GM19328 (cell line): ENCODE measurements around the gene PADI2.

Experiments
- ATAC-seq: cut with Tn5 transposase; IDR thresholded peaks from one replicate; pipeline ENCODE4 v1.9.1; 2021; ENCODE audit warnings: mild to moderate bottlenecking, moderate library complexity; ENCODE audit not compliant: unreplicated experiment

PADI2 gene

GRCh38 chr1:17059391-17060305 lies 59.6 kb downstream of the PADI2 start:
- ATAC-seq, result no peak

- ATAC-seq, result no peak
Observed at GRCh38 chr1:17056551-17056950, 62.7 kb downstream of the PADI2 start.

- ATAC-seq, result no peak
Observed at GRCh38 chr1:17055801-17056200, 63.5 kb downstream of the PADI2 start.

- ATAC-seq, result peak; percentile 97
Observed at GRCh38 chr1:17053685-17054410, 65.4 kb downstream of the PADI2 start, which contains the start of gene SDHB. Gene SDHB, minus strand, starts transcription at chr1:17054032. Its CDS starts 13 bp downstream, at chr1:17054019.

DNA sequence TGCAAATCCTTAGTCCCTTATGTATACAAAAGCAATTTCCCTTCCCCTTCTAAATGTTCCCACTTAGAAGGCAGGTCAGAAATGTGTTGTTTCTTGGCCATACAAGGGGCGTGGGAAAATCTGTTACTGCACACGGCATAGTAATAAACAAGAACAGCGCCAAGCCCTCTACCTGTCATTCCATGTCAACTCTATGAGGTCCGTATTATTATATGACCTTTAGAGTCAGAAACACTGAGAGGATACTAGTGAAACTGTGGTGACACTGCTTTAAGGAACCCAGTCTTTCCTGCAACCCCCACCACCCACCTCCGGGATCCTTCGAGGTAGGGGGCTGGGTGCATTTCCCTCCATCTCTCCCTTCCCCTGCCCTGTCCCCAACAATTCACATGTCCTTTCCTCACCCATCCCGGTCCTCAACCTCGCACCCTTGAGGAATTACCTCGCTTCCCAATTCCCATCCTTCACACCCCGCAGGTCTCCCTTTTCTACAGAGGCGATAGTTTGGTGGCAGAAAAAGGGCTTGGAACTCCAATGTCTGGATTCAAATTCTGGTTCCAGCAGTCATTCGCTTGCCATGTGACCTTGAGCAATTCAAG lies 66.1 kb downstream of the PADI2 start:
- no peak for ATAC-seq

- ATAC-seq, result no peak
Observed at GRCh38 chr1:17052641-17053040, 66.6 kb downstream of the PADI2 start.

GRCh38 chr1:17052038-17052437 lies 67.2 kb downstream of the PADI2 start:
- ATAC-seq, result no peak

GRCh38 chr1:17047924-17048323 lies 71.3 kb downstream of the PADI2 start:
- no peak for ATAC-seq

DNA sequence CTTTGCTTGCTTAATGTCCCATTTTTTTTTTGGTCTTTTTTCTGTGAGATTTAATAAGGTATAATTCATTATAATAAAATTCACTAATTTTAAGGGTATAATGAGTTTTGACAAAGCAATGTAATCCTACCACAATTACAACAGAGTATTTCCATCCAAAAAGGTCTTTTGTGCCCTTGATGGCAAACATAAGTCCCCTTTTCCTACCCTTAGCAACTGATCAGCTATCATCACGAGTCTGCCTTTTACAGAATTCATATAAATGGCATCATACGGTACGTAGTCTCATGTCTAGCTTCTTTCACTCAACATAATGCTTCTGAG lies 73.0 kb downstream of the PADI2 start:
- no peak for ATAC-seq

DNA sequence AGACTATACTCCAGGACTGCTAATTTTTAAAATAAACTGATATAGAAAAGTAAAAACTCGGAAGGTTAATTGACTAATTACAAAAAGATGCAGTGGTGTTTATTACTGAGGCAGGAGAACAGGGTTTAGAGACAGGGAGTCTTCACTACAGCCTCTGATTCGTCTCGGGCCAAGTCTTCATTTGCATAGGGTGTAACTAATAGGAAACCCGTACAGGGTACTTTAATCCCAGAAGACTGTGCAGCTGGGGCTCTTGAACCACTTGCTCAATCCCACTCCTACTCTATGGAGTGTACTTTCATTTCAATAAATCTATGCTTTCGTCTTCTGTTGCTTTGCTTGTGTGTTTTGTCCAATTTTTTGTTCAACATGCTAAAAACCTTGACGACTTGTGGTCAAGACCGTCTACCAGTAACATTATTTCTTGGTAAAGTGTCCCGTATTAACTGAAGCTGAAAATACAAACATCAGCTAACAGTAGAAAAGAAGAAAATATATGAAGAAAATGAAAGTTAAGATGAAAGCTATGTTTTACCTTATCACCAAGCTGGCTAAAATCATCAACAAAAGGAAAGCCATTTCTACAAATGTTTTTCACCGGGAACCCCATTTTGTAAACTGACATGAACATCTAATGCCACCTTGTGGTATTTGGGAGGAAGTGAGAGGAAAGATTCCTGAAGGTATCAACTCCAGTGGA lies 73.5 kb downstream of the PADI2 start:
- no peak for ATAC-seq

DNA sequence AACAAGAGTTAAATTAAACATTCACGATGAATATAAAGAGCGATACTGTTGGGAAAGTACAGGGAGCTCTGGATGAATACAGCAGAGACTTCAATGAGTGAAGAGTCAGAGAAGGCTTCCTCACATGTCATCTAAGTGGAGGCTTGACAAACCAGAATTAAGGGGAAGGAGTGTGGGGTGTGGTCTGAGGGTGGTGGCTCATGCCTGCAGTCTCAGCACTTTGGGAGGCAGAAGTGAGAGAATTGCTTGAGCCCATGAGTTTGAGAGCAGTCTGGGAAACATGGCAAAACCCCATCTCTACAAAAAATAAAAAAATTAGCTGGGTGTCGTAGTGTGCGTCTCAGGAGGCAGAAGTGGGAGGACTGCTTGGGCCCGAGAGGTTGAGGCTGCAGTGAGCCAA lies 74.1 kb downstream of the PADI2 start:
- ATAC-seq, result no peak

DNA sequence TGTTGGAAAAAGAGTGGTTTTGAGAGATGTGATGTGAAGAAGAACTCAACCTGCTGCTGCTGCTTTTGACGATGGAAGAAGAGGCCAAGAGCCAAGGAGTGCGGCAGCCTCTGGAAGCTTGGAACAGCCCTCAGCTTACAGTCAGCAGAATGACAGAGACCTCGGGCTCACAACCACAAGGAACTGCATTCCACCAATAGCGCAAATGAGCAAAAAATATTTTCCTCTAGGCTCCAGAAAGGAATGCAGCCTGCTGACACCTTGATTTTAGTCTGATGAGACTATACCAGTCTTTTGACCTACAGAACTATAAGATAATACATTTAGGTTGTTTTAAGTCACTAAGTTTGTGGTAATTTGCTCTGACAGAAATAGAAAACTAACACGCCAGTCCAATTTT lies 75.6 kb downstream of the PADI2 start:
- ATAC-seq, result no peak

DNA sequence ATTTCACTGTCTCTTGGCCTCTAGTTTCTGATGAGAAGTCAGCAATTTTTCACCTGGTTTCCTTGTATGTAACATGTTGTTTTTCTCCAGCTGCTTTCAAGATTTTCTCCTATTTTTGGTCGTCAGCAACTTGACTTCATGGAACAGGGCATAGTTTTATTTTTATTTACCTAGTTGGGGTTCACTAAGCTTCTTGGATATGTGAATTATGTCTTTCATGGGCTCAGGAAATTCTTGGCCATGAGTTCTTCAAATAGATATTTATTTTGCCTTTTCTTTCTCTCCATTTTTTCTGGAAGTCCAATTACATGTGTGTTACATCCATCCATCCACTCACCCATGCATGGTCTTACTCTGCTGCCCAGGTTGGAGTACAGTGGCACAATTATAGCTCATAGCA lies 79.1 kb downstream of the PADI2 start:
- no peak for ATAC-seq

DNA sequence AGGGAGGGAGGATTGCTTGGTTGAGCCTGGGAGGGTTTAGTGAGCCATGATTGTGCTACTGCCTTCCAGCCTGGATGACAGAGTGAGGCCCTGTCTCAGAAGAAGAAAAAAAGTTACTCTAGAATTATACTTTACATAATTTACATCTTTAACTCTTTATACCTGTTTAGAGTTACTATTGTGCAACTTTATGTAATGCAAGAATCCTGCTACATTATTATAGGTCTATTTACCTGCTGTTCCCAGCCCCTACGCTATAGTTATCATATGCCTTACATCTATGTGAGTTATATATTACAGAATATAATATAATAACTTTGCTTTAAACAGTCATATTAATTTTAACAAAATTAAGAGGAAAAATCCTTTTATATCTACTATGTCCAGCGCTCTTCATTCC lies 79.7 kb downstream of the PADI2 start:
- ATAC-seq, result no peak

DNA sequence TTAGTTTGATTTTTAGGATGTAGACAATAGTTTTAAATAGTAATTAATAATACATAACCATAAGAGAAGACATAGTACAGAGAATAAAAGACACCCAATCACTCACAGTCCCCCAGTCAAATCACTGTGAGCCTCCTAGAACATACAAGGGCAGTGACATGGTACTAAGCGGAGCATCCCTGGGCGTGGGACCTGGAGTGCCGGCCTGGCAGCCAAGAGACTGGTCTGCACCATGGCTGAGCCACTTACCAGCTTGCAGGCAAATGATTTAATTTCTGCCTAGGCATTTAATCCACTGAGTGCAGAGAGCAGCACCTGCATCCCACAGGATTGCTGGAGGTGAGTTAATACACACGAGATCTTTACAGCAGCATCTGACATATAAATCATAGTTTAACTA lies 85.8 kb downstream of the PADI2 start:
- ATAC-seq, result no peak

DNA sequence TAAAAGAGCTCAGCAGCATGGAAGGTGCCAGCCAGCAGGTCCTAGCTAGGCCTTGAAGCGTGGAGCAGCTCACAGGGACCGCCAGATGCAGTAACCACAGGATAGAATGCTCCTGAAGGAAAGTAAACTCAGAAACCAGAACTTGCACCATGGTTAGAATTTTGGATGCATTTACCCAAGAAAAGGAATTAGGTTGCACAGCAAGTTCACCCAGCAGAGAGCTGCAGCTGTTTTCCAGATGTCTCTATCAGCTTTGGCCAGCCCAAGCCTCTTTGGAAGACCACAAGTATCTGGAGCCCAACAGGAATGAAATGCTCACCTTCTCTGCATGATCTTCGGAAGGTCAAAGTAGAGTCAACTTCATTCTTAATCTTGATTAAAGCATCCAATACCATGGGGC lies 86.5 kb downstream of the PADI2 start:
- ATAC-seq, result no peak

DNA sequence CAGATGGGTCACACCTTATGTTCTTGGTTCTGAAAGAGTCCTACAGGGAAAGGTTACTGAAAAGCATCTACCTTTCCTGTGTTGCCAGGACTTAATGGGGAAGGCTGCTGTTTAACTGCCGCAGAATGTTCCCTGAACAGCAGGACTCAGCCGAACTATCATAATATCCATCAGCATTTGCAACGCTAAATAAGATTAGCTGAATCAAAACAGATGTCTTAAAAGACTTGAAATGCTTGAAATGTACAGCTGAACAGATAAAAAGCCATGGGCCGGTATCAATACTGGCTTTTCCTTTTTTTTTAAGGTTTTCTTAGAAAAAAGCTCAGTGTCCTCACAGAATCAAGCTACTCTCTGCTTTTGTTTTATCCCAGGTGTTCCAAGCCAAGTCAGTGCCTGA lies 87.8 kb downstream of the PADI2 start:
- ATAC-seq, result no peak

DNA sequence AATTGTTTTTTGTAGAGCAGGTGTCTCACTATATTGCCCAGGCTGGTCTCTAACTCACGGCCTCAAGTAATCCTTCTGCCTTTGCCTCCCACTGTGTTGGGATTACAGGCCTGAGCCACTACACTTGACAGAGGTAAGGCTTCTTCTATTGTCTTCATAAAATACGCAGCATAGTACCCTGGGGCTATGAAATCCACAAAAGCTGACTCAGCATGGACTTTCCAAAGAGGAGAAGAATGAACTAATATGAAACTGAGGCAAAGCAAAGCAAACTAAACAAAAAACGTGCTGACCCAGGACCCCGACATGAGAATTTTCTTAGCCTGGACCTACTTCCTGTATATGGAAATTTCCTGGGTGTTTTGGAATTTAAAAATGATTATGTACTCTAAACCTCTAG lies 89.0 kb downstream of the PADI2 start:
- no peak for ATAC-seq

GRCh38 chr1:17028662-17029188 lies 90.5 kb downstream of the PADI2 start:
- ATAC-seq, result no peak

GRCh38 chr1:17027900-17028299 lies 91.4 kb downstream of the PADI2 start:
- no peak for ATAC-seq

GRCh38 chr1:17027403-17027802 lies 91.8 kb downstream of the PADI2 start:
- no peak for ATAC-seq
